Measurements from ENCODE around the gene IFTAP. TPM values are rescaled to one million over a fixed set of nuclear protein-coding genes. Genes with fewer than 3 reads are reported as not detected.

Gene IFTAP
- total RNA-seq, 4 donors from 2014 or later, result 23.3 to 46.5 (median 26.1) TPM

DNA sequence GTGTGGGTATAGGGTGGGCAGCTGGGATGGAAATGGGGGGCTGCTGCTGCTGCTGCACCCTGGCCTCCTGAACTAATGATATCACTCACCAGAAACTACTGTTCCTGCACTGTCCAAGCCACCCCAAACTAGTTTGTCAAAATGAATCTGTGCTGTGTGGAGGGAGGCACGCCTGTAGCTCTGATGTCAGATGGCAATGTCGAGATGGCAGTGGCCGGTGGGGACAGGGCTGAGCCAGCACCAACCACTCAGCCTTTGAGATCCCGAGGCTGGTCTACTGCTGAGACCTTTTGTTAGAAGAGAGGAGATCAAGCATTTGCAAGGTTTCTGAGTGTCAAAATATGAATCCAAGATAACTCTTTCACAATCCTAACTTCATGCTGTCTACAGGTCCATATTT lies 25.2 kb upstream of the IFTAP start:
- no peak for DNase-seq (ENCODE audit: extremely low spot score)
- Histone ChIP-seq H3K36me3 (peaks cover 0 to 6% (median 3%) of the 10 kb centered on the region in 4 donors), H3K9me3 (no peaks in the 10 kb centered on the region), H3K4me1 (peaks cover 0 to 7% (median 5%) of the 10 kb centered on the region in 4 donors), H3K27ac (replicated peaks in 1 of 4) (no peak overlapping the region), H3K27me3 (no peaks in the 10 kb centered on the region), H3K4me3 (no peak overlapping the region)
- intact Hi-C loops (cut with DNase I), result loop anchor here (5.0 to 10.0 kb wide), 2 partner anchors 53 to 176 kb away; no protein-coding TSS in a partner anchor
- TF ChIP-seq EP300 (IDR thresholded peaks at IDR 0.05) (no peak), POLR2A (IDR thresholded peaks at IDR 0.05; ENCODE audit: low read depth) (no peak), POLR2AphosphoS5 (IDR thresholded peaks at IDR 0.05) (no peak)
- TF ChIP-seq, protein P1, sequence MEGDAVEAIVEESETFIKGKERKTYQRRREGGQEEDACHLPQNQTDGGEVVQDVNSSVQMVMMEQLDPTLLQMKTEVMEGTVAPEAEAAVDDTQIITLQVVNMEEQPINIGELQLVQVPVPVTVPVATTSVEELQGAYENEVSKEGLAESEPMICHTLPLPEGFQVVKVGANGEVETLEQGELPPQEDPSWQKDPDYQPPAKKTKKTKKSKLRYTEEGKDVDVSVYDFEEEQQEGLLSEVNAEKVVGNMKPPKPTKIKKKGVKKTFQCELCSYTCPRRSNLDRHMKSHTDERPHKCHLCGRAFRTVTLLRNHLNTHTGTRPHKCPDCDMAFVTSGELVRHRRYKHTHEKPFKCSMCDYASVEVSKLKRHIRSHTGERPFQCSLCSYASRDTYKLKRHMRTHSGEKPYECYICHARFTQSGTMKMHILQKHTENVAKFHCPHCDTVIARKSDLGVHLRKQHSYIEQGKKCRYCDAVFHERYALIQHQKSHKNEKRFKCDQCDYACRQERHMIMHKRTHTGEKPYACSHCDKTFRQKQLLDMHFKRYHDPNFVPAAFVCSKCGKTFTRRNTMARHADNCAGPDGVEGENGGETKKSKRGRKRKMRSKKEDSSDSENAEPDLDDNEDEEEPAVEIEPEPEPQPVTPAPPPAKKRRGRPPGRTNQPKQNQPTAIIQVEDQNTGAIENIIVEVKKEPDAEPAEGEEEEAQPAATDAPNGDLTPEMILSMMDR (IDR thresholded peaks at IDR 0.05), result no peak
- WGBS, result 87% methylated on average over 4 of the region's 4 CpGs

DNA sequence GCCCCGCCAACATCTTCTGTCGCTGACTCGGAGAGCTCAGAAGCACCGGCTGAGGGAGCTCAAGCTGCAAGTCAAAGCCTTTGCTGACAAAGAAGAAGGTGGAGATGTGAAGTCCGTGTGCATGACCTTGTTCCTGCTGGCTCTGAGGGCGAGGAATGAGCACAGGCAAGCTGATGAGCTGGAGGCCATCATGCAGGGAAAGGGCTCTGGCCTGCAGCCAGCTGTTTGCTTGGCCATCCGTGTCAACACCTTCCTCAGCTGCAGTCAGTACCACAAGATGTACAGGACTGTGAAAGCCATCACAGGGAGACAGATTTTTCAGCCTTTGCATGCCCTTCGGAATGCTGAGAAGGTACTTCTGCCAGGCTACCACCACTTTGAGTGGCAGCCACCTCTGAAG lies 19.8 kb upstream of the IFTAP start:
- peaks cover 0 to 14% (median 3%) of the 10 kb centered on the region in 4 donors for H3K36me3 ChIP-seq
- DNase-seq (ENCODE audit: extremely low spot score), result no peak
- H3K27ac ChIP-seq (replicated peaks in 1 of 4), result no peak overlapping the region
- H3K4me3 ChIP-seq, result no peak overlapping the region
- intact Hi-C loops (cut with DNase I), result no loop called here
- no peaks in the 10 kb centered on the region for H3K9me3 ChIP-seq
- no peaks in the 10 kb centered on the region for H3K27me3 ChIP-seq
- TF ChIP-seq, protein P1 (IDR thresholded peaks at IDR 0.05), result no peak
- TF ChIP-seq POLR2AphosphoS5 (IDR thresholded peaks at IDR 0.05) (no peak), POLR2A (IDR thresholded peaks at IDR 0.05; ENCODE audit: low read depth) (no peak), EP300 (IDR thresholded peaks at IDR 0.05) (no peak)
- H3K4me1 ChIP-seq, result peaks cover 0 to 15% (median 11%) of the 10 kb centered on the region in 4 donors
- 94% methylated on average over 7 of the region's 8 CpGs for WGBS

DNA sequence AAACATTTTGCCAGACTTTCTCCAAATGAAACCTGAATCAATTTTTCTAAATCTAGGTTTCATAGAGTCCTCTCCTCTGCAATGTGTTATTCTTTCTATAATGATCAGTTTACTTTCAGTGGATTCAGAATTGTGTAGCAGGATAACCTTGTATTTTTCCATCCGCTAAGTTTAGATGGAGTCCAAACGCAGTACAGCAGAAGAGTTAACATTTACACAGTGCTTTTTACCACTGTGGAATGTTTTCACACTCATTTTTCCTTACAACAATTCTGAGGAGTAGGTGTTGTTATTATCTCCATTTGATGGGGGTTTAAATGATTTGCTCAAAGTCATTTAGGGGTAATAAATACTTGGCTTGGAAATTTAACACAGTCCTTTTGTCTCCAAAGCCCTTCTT lies 16.9 kb upstream of the IFTAP start:
- Histone ChIP-seq H3K9me3 (no peaks in the 10 kb centered on the region), H3K36me3 (peaks cover 0 to 14% (median 3%) of the 10 kb centered on the region in 4 donors), H3K4me3 (no peak overlapping the region), H3K27me3 (no peaks in the 10 kb centered on the region), H3K27ac (replicated peaks in 1 of 4) (peak overlapping the region in 3 of 4 donors; percentile 2 to 42 (median 7)), H3K4me1 (peaks cover 0 to 15% (median 11%) of the 10 kb centered on the region in 4 donors)
- WGBS, result 63% methylated on average over 2 of the region's 2 CpGs
- intact Hi-C loops (cut with DNase I), result no loop called here
- DNase-seq (ENCODE audit: extremely low spot score), result no peak
- TF ChIP-seq POLR2AphosphoS5 (IDR thresholded peaks at IDR 0.05), result no peak
- no peak for TF ChIP-seq POLR2A (IDR thresholded peaks at IDR 0.05; ENCODE audit: low read depth)
- TF ChIP-seq, protein P1 (IDR thresholded peaks at IDR 0.05), result no peak
- no peak for TF ChIP-seq EP300 (IDR thresholded peaks at IDR 0.05)

DNA sequence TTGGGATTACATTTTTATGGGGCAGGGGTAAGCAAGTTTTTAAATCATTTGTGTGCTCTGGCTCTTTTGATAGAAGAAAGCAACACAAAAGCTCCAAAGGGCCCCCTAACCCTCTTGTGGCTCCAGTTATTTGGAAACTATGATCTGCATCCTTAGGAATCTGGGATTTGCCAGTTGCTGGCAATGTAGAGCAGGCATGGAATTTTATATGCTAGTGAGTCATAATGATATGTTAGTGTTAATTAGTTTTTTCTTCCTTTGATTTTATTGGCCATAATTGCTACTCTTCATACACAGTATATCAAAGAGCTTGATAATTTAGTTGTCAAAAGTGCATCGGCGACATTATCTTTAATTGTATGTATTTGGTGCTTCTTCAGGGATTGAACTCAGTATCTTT lies 16.4 kb upstream of the IFTAP start:
- H3K4me3 ChIP-seq, result no peak overlapping the region
- H3K27ac ChIP-seq (replicated peaks in 1 of 4), result peak overlapping the region in 2 of 4 donors; percentile 2 to 42
- intact Hi-C loops (cut with DNase I), result no loop called here
- peaks cover 0 to 14% (median 3%) of the 10 kb centered on the region in 4 donors for H3K36me3 ChIP-seq
- no peak for TF ChIP-seq EP300 (IDR thresholded peaks at IDR 0.05)
- TF ChIP-seq, protein P1 (IDR thresholded peaks at IDR 0.05), result no peak
- TF ChIP-seq POLR2A (IDR thresholded peaks at IDR 0.05; ENCODE audit: low read depth), result no peak
- TF ChIP-seq POLR2AphosphoS5 (IDR thresholded peaks at IDR 0.05), result no peak
- peaks cover 0 to 15% (median 11%) of the 10 kb centered on the region in 4 donors for H3K4me1 ChIP-seq
- no peaks in the 10 kb centered on the region for H3K9me3 ChIP-seq
- no peaks in the 10 kb centered on the region for H3K27me3 ChIP-seq
- no peak for DNase-seq (ENCODE audit: extremely low spot score)
- WGBS, result 77% methylated on average over 2 of the region's 2 CpGs

DNA sequence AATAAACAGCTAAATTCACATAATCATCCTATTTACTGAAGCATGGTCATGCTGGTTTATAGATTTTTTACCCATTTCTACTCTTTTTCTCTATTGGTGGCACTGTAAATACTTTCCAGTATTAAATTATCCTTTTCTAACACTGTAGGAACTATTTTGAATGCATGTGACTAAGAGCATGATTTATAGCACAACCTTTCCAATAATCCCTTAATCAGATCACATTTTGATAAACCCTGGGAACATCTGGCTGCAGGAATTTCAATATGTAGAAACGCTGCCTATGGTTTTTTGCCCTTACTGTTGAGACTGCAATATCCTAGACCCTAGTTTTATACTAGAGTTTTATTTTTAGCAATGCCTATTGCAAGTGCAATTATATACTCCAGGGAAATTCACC lies 15.8 kb upstream of the IFTAP start:
- WGBS, result 52% methylated on average over 1 of the region's 1 CpG
- TF ChIP-seq EP300 (IDR thresholded peaks at IDR 0.05), result no peak

More for the DNA sequence above, 15.8 kb upstream of the IFTAP start:
- no peak overlapping the region for H3K4me3 ChIP-seq
- H3K27ac ChIP-seq (replicated peaks in 1 of 4), result no peak overlapping the region
- peaks cover 0 to 14% (median 2%) of the 10 kb centered on the region in 4 donors for H3K36me3 ChIP-seq
- intact Hi-C loops (cut with DNase I), result no loop called here
- no peaks in the 10 kb centered on the region for H3K9me3 ChIP-seq
- DNase-seq (ENCODE audit: extremely low spot score), result no peak
- no peaks in the 10 kb centered on the region for H3K27me3 ChIP-seq
- H3K4me1 ChIP-seq, result peaks cover 0 to 15% (median 11%) of the 10 kb centered on the region in 4 donors
